ENCODE measurements around the gene ICOSLG. TPM values are rescaled to one million over a fixed set of nuclear protein-coding genes. Genes with fewer than 3 reads are reported as not detected.
"Not testable (repeated sequence)": the region's sequence is repeated elsewhere in the genome, so short reads cannot be mapped to it uniquely, and the experiment has no call there.

Gene ICOSLG
- total RNA-seq, 1 donor from 2014 or later: 1.9 TPM

GRCh38 chr21:44265734-44266270 is 25.1 kb upstream of the ICOSLG start:
- DNase-seq (ENCODE audit: low spot score): no peak

GRCh38 chr21:44263768-44264167 is 23.0 kb upstream of the ICOSLG start:
- DNase-seq (ENCODE audit: low spot score): no peak

- DNase-seq (ENCODE audit: low spot score): no peak
Observed at GRCh38 chr21:44263221-44263760, 22.5 kb upstream of the ICOSLG start.

- no peak for DNase-seq (ENCODE audit: low spot score)
Observed at GRCh38 chr21:44262338-44263056, 21.8 kb upstream of the ICOSLG start.

- no peak for DNase-seq (ENCODE audit: low spot score)
Observed at GRCh38 chr21:44261675-44262295, 21.0 kb upstream of the ICOSLG start, which contains the start of gene DNMT3L. Gene DNMT3L, minus strand, starts transcription at chr21:44261897. Its CDS starts 638 bp downstream, at chr21:44261259.

GRCh38 chr21:44260791-44261631 is 20.3 kb upstream of the ICOSLG start:
- no peak for DNase-seq (ENCODE audit: low spot score)

GRCh38 chr21:44260066-44260465 is 19.3 kb upstream of the ICOSLG start:
- DNase-seq (ENCODE audit: low spot score): no peak

GRCh38 chr21:44259082-44259705 is 18.5 kb upstream of the ICOSLG start:
- DNase-seq (ENCODE audit: low spot score): no peak

GRCh38 chr21:44258056-44258725 is 17.4 kb upstream of the ICOSLG start:
- no peak for DNase-seq (ENCODE audit: low spot score)

GRCh38 chr21:44255511-44255981 is 14.8 kb upstream of the ICOSLG start:
- peak; percentile 23 for DNase-seq (ENCODE audit: low spot score)

- no peak for DNase-seq (ENCODE audit: low spot score)
Observed at GRCh38 chr21:44253832-44254710, 13.3 kb upstream of the ICOSLG start.

- not testable (repeated sequence) for DNase-seq (ENCODE audit: low spot score)
Observed at GRCh38 chr21:44249204-44250037, 8.7 kb upstream of the ICOSLG start.

- DNase-seq (ENCODE audit: low spot score): not testable (repeated sequence)
Observed at GRCh38 chr21:44247904-44248303, 7.2 kb upstream of the ICOSLG start.

- DNase-seq (ENCODE audit: low spot score): not testable (repeated sequence)
Observed at GRCh38 chr21:44243980-44244379, 3.2 kb upstream of the ICOSLG start.

GRCh38 chr21:44241281-44241680 is 538 bp upstream of the ICOSLG start:
- not testable (repeated sequence) for DNase-seq (ENCODE audit: low spot score)

- not testable (repeated sequence) for DNase-seq (ENCODE audit: low spot score)
Observed at GRCh38 chr21:44240353-44240752, 390 bp downstream of the ICOSLG start.

- not testable (repeated sequence) for DNase-seq (ENCODE audit: low spot score)
Observed at GRCh38 chr21:44229561-44229960, 11.2 kb downstream of the ICOSLG start.

GRCh38 chr21:44228109-44228508 is 12.6 kb downstream of the ICOSLG start:
- DNase-seq (ENCODE audit: low spot score): not testable (repeated sequence)

All from umbilical cord (tissue), 2 donors.